ENCODE results near the gene HAL. TPM values are rescaled to one million over a fixed set of nuclear protein-coding genes. Genes with fewer than 3 reads are reported as not detected.
"Not testable (repeated sequence)": the region's sequence is repeated elsewhere in the genome, so short reads cannot be mapped to it uniquely, and the experiment has no call there.

Gene HAL
- total RNA-seq, 1 donor from 2014 or later: 2.5 TPM

DNA sequence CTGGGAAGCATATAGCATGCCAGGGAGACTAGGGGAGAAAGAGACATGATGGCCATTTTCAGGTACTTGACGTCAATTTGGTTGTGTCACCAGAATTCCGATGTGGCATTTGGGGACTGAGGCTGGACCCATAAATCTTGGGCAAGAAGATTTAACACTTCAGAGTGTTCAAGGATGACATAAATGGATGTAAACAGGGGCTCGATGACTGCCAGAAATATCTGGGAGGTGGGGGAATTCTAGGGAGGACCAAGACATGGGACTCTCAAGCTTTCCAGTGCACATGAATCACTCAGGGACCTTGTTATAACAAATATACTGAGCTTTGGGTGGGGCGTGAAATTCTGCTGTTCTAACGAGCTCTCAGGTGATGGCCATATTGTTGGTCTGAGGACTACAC is 17.8 kb downstream of the HAL start:
- DNase-seq (ENCODE audit: low spot score): no peak

- no peak for DNase-seq (ENCODE audit: low spot score)
Observed at GRCh38 chr12:95977764-95978305, 18.3 kb downstream of the HAL start.

DNA sequence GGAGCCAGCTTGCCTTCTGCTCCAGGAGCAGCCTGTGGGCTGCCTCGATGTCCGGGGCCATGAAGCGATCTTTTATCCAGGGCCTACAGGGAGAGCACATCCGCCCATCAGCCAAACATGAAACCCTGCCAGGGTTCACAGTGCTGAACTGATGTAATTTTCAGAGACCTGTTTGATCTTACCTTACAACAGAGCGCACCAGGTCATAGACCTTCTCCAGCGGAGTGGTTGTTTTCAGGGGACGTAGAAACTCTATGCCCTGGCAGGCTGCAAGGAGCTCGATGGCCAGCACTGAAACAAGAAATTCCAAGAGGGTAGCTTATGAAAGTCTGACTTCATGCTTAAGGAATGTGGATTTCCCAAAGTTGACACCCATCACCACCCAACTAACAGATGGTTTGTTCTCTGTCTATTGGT is 19.7 kb downstream of the HAL start:
- DNase-seq (ENCODE audit: low spot score): no peak

DNA sequence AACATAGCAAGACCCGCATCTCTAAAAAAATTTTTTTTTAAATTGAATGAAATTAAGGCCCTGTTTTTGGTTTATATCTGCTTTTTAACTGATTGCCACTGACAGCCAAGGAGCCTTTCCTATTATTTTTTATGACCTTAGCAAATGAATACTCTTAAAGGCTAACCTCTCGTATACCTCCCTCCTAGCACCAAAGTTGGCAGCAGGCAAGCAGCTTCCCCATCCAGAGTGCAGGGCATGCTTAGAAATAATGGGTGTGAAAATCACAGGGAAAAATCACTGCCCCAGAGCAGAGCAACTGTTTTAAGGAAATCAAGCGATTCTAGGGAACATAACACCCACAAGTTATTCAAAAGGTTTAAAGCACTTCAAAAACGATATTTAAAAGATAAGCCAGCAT is 20.7 kb downstream of the HAL start:
- no peak for DNase-seq (ENCODE audit: low spot score)

DNA sequence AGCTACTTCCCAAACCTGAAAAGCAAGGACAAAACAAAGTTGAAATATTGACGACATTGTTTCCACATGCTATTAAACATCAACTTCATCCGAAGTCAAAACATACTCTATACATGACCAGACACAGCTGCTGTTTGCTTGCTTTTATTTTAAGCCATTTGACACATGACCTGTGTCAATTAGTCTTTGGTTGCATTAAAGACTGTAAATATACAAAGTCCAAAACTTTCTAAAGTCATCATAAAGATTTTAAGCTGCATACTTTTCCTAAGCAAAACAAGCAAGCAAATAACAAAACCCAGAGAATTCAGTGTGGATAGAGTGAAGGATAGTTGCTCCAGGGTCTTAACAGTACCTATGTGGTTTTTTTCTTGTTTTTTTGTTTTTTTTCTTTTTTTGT is 21.8 kb downstream of the HAL start:
- no peak for DNase-seq (ENCODE audit: low spot score)

DNA sequence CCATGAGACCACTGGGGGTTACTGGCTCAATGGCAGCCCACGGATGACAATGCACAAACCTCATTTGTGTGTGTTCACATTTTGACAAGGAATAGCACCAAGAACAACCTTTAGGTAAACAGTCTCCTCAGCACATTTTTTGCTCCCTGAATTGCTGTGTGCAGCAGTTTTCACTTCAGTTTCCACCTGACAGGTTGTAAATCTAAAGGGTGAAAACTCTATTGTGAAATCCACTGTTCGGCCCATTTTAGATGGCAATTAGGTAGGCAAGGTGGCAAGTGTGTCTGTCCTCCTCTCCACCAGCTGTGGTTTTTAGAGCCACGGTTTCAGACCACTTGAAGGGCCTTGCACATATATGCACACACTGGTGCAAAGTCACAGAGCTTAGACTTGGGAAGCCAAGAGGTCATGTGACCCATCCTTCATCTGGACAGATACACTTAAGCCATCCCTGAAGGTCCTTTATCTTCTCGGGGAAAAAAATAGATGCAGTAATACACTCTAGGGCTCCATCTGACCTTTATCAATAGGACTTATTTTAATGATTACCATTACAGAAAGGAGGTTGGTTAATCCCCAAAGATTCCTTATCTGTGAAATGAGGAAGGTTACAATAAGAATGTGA is 23.2 kb downstream of the HAL start:
- no peak for DNase-seq (ENCODE audit: low spot score)

DNA sequence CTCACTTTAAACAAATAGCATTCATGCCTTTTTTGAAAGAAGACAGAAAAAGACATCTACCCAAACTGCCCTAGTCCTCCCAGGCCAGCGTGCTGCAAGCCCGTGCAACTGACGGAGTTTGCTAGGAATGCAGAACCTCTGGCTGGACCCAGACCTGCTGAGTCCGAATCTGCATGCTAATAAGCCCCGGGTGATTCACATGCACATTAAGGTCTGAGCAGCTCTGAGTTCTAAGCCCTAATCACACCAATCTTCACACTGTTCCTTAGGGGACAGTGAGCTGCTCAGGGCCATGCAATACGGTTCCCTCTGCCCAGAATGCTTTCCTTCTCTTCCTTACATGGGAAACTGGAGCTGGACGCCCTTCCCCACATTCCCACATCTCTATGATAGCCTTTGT is 25.2 kb downstream of the HAL start:
- no peak for DNase-seq (ENCODE audit: low spot score)

DNA sequence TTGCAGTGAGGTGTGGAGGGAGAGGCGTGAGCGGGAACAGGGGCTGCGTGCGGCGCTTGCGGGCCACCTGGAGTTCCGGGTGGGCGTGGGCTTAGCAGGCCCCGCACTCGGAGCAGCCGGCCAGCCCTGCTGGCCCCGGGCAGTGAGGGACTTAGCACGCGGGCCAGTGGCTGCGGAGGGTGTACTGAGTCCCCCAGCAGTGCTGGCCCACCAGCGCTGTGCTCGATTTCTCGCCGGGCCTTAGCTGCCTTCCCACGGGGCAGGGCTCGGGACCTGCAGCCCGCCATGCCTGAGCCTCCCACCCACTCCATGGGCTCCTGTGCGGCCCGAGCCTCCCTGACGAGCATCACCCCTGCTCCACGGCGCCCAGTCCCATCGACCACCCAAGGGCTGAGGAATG is 27.0 kb downstream of the HAL start:
- not testable (repeated sequence) for DNase-seq (ENCODE audit: low spot score)

GRCh38 chr12:95967301-95967700 is 28.8 kb downstream of the HAL start:
- DNase-seq (ENCODE audit: low spot score): no peak

DNA sequence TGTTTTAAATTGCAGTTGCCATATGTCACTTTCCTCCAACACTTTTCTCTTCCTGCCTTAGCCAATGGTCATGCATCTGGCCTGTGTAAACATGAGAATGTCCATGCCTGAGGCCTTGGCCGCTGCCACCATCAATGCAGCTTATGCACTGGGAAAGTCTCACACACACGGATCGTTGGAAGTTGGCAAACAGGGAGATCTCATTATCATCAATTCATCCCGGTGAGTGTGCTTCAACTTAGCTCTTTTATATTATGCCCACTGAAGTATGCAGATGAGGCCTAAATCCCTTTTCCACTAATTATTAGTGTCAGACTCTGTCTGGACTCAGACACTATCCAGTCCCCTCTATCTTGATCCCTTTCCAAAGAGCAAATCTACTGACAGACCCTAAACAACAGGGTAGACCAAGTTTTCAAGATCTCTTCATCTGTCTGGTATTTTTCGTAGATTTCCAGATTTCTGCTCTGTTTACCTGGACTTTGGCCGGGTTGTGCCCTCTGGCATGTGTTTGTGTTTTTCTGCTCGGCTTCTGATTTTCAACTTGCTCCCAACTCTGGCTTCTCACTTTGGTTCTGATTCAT is 29.8 kb downstream of the HAL start:
- DNase-seq (ENCODE audit: low spot score): no peak

DNA sequence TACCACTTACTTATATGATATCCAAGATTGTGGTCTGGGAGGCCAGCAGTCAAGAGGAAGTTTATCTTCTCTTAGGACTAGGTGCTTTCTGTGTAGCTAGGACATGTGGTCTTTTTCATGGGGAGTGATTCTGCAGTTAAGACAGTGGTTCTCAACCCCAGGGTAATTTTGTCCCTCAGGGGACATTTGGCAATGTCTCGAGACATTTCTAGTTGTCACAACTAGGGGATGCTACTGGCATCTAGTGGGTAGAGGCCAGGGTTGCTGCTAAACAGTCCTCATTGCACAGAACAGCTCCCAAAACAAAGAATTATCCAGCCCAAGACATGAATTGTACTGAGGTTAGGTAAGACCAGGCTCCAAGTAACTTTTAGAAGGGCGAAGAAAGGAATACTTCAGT is 33.0 kb downstream of the HAL start:
- no peak for DNase-seq (ENCODE audit: low spot score)

GRCh38 chr12:95962222-95962621 is 33.9 kb downstream of the HAL start:
- no peak for DNase-seq (ENCODE audit: low spot score)

GRCh38 chr12:95960241-95960640 is 35.9 kb downstream of the HAL start:
- DNase-seq (ENCODE audit: low spot score): no peak

DNA sequence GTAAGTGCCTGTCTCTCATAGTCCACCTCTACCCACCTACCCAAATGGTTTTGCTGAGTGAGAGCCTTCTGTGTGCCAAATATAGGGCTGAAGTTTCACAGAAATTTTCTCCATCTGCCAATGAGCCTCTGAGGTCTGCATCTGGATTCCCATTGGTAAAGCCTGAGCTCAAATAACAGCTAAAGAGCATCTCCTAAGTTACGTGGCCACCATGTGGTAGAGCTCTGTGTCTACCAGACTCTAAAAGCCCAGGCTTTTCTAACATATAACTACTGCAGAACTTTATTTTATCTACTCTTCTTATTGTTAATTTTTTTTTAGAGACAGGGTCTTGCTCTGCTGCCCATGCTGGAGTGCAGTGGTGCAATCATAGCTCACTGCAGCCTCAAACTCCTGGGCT is 37.0 kb downstream of the HAL start:
- no peak for DNase-seq (ENCODE audit: low spot score)

DNA sequence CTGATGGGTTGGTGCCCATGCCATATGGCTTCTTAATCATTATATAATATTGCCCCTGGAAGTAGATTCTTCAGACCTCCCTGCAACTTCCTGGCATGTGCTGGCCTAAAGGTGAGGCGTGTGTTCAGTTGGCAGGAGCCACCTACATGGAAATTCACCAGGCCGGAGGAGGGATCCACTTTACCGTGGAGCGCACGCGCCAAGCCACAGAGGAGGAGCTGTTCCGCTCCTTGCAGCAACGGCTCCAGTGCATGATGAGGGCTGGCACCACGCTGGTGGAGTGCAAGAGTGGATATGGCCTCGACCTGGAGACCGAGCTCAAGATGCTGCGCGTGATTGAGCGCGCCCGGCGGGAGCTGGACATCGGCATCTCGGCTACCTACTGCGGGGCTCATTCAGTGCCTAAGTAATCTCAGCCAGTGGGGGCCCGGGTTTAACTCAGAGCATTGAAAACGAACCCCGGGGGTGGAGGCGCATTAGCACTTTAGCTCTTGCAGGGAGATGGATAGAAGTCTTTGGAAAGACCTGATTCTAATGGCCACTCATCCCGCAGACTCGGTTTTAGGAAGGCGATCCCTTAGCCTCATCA is 39.5 kb downstream of the HAL start:
- DNase-seq (ENCODE audit: low spot score): no peak

GRCh38 chr12:95955549-95956159 is 40.5 kb downstream of the HAL start:
- no peak for DNase-seq (ENCODE audit: low spot score)

DNA sequence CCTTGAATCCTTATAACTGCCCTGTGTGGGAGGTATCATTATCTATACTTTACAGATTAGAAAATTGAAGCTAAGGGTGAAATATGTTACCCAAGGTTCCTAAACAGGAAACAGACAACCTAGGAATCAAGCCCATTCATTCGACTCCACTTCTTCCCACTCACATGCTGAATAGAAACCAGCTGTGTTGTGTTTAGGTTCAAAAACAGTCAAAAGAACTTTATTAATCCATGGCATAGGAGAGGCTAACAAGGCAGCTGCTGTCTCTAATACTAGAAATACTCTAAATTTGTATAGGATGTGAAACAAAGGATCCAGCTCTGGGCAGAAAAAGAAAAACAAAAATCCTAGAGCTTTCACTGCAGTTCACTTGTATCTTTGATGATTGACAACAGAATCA is 43.1 kb downstream of the HAL start:
- no peak for DNase-seq (ENCODE audit: low spot score)

DNA sequence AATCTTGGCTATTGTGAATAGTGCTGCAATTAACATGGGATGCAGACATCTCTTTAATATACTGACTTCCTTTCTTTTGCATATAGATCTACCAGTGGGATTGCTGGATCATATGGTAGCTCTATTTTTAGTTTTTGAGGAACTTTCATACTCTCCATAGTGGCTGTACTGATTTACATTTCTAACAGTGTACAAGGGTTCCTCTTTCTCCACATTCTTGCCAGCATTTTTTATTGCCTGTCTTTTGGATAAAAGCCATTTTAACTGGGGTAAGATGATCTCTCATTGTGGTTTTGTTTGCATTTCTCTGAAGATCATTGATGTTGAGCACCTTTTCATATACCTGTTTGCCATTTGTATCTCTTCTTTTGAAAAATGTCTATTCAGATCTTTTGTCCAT is 44.6 kb downstream of the HAL start:
- DNase-seq (ENCODE audit: low spot score): no peak

GRCh38 chr12:95949477-95950206 is 46.5 kb downstream of the HAL start:
- no peak for DNase-seq (ENCODE audit: low spot score)

DNA sequence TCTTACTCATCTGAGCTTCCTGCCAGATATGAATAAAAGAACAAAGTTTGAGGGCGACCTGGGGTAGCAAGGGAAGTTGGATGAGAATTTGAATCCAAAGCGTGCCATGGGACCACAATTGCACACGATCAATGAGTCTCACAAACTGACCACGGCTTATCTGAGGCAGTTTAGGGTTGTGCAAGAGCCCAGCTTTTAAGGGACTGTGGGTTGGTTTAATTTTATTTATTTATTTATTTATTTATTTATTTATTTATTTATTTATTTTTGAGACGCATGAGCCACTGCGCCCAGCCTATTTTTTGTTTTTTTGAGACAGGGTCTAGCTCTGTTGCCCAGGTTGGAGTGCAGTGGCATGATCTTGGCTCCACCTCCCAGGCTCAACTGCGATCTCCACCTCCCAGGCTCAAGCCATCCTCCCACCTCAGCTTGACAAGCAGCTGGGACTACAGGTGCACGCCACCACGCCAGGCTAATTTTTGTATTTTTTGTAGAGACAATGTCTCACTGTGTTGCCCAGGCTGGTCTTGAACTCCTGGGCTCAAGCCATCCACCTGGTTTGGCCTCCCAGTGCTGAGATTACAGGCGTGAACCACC is 51.9 kb downstream of the HAL start:
- DNase-seq (ENCODE audit: low spot score): no peak

- peak; percentile 90 for DNase-seq (ENCODE audit: low spot score)
Observed at GRCh38 chr12:95943330-95943842, 52.8 kb downstream of the HAL start, which contains the start of gene AMDHD1. AMDHD1 (plus strand) TSS chr12:95943331; CDS start chr12:95943399, 68 bp downstream.
